Glutamatergic neuron (in vitro differentiated cells): ENCODE results near the gene BACE2. TPM values are rescaled to one million over a fixed set of nuclear protein-coding genes. Genes with fewer than 3 reads are reported as not detected.
A peak's percentile ranks its signal among the peaks of the same experiment; 100 is the strongest.

ENCODE experiments used
- DNase-seq: peaks from one replicate; pipeline ENCODE4 v3.0.0; 2022
- H3K27ac Mint-ChIP-seq: one replicate; pipeline ENCODE4 v1.8.0; 2020; ENCODE audit warnings: mild to moderate bottlenecking, mixed read lengths, inconsistent platforms; ENCODE audit not compliant: unreplicated experiment
- H3K27me3 Mint-ChIP-seq: one replicate; pipeline ENCODE4 v1.8.0; 2020; ENCODE audit warnings: mild to moderate bottlenecking, moderate library complexity, mixed read lengths, inconsistent platforms; ENCODE audit not compliant: unreplicated experiment
- H3K36me3 Mint-ChIP-seq: one replicate; pipeline ENCODE4 v1.8.0; 2020; ENCODE audit warnings: mild to moderate bottlenecking, mixed read lengths, inconsistent platforms; ENCODE audit not compliant: unreplicated experiment
- H3K4me1 Mint-ChIP-seq: one replicate; pipeline ENCODE4 v1.8.0; 2020; ENCODE audit warnings: mild to moderate bottlenecking, low read depth, mixed read lengths, inconsistent platforms; ENCODE audit not compliant: unreplicated experiment
- H3K4me3 Mint-ChIP-seq: one replicate; pipeline ENCODE4 v1.8.0; 2020; ENCODE audit warnings: mild to moderate bottlenecking, mixed read lengths, inconsistent platforms; ENCODE audit not compliant: unreplicated experiment
- H3K9me3 Mint-ChIP-seq: one replicate; pipeline ENCODE4 v1.8.0; 2020; ENCODE audit warnings: mild to moderate bottlenecking, moderate library complexity, mixed read lengths, inconsistent platforms; ENCODE audit not compliant: unreplicated experiment
- total RNA-seq: library from RNA; stranded (reverse); fragmentation: NEBNext Ultra II Directional; extraction: Animal tissue kit (Norgen Biotek cat#: 25700); gene quantifications from one replicate; pipeline ENCODE4 v1.2.1, GENCODE V29; 2021; ENCODE audit not compliant: unreplicated experiment
- TF ChIP-seq, protein P1 (sequence below): fragments of 200-600 bp; sonication (generic); IDR thresholded peaks from one replicate; pipeline ENCODE4 v1.5.0; 2021; ENCODE audit not compliant: partially characterized antibody, unreplicated experiment

BACE2 gene
- total RNA-seq, 1 donor from 2014 or later: not detected

DNA sequence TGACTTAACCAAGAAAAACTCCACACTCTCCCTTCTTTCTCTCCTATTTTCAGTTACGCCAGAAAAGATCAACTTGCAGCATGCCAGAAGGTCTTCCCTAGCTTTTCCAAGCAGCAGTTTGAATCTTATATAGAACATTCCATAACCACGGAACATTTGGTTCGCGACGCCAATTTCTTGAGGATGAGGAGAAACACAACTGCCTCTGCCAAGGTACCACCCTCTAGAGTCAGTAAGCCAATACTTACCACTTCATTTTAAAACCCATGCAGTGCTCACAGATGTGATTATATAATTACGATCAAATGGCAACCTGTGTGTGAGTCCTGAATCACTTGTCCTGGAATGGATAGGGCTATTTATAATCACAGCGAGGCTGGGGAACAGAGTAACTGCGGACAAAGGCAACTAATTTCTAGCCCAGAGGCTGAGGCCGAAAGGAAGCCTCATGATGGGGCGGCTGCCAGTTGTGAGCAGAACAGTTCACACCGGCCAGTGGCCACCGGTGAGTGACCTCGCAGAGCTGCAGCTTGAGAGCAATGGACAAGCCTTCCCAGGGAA, 43.2 kb upstream of the BACE2 start:
- peaks cover 6% of the 10 kb centered on the region for H3K36me3 Mint-ChIP-seq
- TF ChIP-seq, protein P1, sequence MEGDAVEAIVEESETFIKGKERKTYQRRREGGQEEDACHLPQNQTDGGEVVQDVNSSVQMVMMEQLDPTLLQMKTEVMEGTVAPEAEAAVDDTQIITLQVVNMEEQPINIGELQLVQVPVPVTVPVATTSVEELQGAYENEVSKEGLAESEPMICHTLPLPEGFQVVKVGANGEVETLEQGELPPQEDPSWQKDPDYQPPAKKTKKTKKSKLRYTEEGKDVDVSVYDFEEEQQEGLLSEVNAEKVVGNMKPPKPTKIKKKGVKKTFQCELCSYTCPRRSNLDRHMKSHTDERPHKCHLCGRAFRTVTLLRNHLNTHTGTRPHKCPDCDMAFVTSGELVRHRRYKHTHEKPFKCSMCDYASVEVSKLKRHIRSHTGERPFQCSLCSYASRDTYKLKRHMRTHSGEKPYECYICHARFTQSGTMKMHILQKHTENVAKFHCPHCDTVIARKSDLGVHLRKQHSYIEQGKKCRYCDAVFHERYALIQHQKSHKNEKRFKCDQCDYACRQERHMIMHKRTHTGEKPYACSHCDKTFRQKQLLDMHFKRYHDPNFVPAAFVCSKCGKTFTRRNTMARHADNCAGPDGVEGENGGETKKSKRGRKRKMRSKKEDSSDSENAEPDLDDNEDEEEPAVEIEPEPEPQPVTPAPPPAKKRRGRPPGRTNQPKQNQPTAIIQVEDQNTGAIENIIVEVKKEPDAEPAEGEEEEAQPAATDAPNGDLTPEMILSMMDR: no peak
- no peaks in the 10 kb centered on the region for H3K27me3 Mint-ChIP-seq
- no peak overlapping the region for H3K4me3 Mint-ChIP-seq
- DNase-seq: no peak
- H3K9me3 Mint-ChIP-seq: peaks cover 2% of the 10 kb centered on the region
- no peak overlapping the region for H3K27ac Mint-ChIP-seq
- no peaks in the 10 kb centered on the region for H3K4me1 Mint-ChIP-seq

DNA sequence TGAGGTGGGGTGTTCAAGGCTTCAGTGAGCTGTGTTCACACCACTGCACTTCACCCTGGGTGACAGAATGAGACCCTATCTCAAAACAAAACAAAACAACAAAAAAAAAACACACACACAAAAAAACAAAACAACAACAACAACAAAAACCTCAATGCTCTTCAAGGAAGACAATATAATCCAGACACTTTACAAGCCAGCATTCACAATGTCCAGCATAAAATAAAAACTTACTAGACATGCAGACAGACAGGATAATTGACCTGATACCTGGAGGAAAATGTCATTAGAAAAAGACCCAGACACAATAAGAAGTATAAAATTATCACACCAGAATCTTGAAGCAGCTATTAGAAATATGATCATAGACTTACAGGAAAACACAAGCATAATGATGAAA, 39.0 kb upstream of the BACE2 start:
- H3K27me3 Mint-ChIP-seq: no peaks in the 10 kb centered on the region
- TF ChIP-seq, protein P1: no peak
- H3K27ac Mint-ChIP-seq: no peak overlapping the region
- no peak overlapping the region for H3K4me3 Mint-ChIP-seq
- H3K36me3 Mint-ChIP-seq: peaks cover 6% of the 10 kb centered on the region
- DNase-seq: no peak
- H3K9me3 Mint-ChIP-seq: peaks cover 2% of the 10 kb centered on the region
- H3K4me1 Mint-ChIP-seq: no peaks in the 10 kb centered on the region

DNA sequence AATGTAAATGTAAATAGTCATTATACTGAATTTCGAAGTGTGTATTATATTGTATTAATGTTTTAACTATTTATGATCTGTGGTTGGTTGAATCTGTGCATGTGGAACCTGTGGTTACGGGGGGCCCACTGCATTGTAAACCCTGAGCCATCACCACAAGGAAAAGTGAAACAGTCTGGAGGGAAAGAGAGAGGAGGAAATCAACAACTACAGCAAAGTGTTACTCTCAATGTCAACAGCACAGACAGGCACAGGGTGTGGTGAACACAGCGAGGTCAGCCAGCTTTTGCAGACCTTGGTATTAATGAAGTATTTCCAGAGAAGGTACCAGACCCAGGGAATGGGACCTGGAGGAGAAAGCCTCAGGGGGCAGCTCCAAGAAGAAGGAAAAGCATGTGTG, 37.1 kb upstream of the BACE2 start:
- no peak for DNase-seq
- peaks cover 6% of the 10 kb centered on the region for H3K36me3 Mint-ChIP-seq
- no peak overlapping the region for H3K27ac Mint-ChIP-seq
- H3K4me1 Mint-ChIP-seq: no peaks in the 10 kb centered on the region
- TF ChIP-seq, protein P1: no peak
- H3K9me3 Mint-ChIP-seq: peaks cover 4% of the 10 kb centered on the region
- H3K4me3 Mint-ChIP-seq: no peak overlapping the region
- peaks cover 3% of the 10 kb centered on the region for H3K27me3 Mint-ChIP-seq

DNA sequence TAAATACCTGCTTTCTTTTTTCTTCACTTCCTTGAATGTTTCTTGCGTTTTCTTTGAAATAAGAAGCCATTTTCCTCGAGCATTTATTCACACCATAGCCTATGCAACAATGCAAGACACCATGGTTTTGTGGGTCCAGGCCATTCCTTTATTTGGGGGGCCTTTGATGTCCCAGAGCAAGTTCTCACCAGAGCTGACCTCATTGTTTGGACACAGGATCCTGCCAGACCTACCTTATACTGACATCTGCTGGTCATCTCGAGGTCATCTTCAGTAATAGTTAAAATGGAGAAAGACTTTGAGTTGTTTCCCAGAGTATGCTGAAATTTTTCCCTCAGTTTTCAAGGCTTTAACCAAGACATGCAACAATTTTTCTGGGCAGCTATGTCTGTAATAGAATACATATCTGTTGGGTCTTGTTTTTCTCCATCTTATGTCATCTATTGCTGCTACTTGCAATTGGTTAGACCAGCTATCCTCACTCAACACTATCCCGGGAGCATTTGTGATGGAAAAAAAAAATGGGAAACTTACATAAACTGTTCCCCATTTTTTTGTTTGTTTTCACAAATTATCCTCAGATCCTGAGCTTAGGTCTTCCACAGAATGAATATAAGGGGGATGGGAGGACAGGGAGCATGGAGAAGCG, 34.0 kb upstream of the BACE2 start:
- no peak for DNase-seq
- peaks cover 6% of the 10 kb centered on the region for H3K36me3 Mint-ChIP-seq
- H3K4me1 Mint-ChIP-seq: no peaks in the 10 kb centered on the region
- TF ChIP-seq, protein P1: peak; percentile 42
- H3K9me3 Mint-ChIP-seq: peaks cover 4% of the 10 kb centered on the region
- H3K4me3 Mint-ChIP-seq: no peak overlapping the region
- no peak overlapping the region for H3K27ac Mint-ChIP-seq
- peaks cover 5% of the 10 kb centered on the region for H3K27me3 Mint-ChIP-seq

DNA sequence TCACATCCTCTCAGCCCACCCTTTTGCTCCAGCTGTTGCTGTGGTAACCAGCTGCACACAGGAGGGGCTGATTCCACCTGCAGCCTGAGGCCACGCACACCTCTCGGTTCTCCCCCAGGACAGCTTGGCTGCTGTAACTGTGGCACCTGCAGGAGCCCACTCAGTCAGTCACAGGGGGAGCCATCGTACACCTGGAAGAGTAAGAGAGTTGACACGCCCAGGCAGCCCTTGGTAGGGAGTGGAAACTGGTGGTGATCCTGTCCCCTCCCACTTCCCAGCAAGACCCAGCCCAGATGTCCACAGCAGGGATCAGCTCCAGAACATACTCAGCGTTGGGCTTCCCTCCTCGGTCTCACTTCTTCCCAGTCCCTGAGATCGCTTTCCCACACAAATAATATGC, 32.2 kb upstream of the BACE2 start:
- Mint-ChIP-seq H3K27ac (no peak overlapping the region), H3K27me3 (peaks cover 5% of the 10 kb centered on the region), H3K9me3 (peaks cover 4% of the 10 kb centered on the region), H3K4me1 (no peaks in the 10 kb centered on the region), H3K4me3 (no peak overlapping the region), H3K36me3 (no peaks in the 10 kb centered on the region)
- TF ChIP-seq, protein P1: no peak
- DNase-seq: no peak
